ENCODE data around the gene MINK1. TPM values are rescaled to one million over a fixed set of nuclear protein-coding genes. Genes with fewer than 3 reads are reported as not detected.

Gene MINK1
- total and polyA plus RNA-seq, 2 of the 13 experiments (the other 11 are each of a cell fraction or from before 2014, with no cell fraction given) = 17.2 to 63.9 TPM

DNA sequence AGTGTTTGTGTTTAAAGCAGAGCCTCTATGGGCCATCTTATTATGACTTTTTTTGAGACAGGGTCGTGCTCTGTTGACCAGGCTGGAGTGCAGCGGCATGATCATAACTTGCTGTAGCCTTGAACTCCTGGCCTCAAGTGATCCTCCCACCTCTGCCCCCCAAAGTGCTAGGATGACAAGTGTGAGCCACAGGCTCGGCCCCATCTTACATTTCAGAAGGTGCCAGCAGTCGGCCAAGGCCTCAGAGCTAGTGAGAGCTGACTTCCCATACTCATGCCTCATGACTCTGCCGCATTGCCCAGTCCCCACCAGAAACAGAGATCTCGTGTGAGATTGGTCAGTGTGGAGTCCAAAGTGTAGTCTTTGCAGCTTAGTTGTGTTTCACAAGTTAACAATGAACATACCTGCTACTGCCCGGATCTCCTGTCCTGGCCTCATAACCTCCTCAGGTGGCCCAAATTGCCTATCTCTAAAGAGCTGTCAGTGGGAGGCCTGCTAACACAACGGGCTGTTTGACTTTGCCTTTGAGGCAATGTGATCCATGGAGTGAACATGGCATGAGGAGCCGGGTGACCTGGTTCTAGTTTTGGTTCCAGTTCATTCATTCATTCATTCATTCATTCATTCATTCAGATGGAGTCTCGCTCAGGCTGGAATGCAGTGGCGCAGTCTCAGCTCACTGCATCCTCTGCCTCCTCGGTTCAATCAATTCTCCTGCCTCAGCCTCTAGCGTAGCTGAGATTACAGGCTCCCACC, 13.7 kb downstream of the MINK1 start (continued):
- TF ChIP-seq ZNF557 (CRISPR knock-in tag; IDR thresholded peaks at IDR 0.05) (no peak), ESRRA (CRISPR knock-in tag; IDR thresholded peaks at IDR 0.05; ENCODE audit: low read depth) (no peak), SOX6 (IDR thresholded peaks at IDR 0.05) (no peak), SOX6 (CRISPR knock-in tag; IDR thresholded peaks at IDR 0.05) (0 out of 2 replicates have a peak, but pooled peaks have one; percentile 28), ZNF235 (CRISPR knock-in tag; IDR thresholded peaks at IDR 0.05; ENCODE audit: borderline replicate concordance) (no peak), ARID2 (CRISPR knock-in tag; IDR thresholded peaks at IDR 0.05; ENCODE audit: borderline replicate concordance) (no peak), NBN (conservative IDR thresholded peaks at IDR 0.05) (no peak), ZBTB21 (CRISPR knock-in tag; IDR thresholded peaks at IDR 0.05) (no peak), SOX13 (IDR thresholded peaks at IDR 0.05) (no peak), SOX13 (CRISPR knock-in tag; conservative IDR thresholded peaks at IDR 0.05 in 1 of 2, IDR thresholded peaks at IDR 0.05 in 1 of 2) (no peak), RXRA (CRISPR knock-in tag; IDR thresholded peaks at IDR 0.05) (peak; percentile 51; the same call in 1 of the 2 replicates), ZNF746 (CRISPR knock-in tag; IDR thresholded peaks at IDR 0.05) (no peak), HES4 (CRISPR knock-in tag; IDR thresholded peaks at IDR 0.05; ENCODE audit: borderline replicate concordance) (no peak), ZNF577 (CRISPR knock-in tag; IDR thresholded peaks at IDR 0.05; ENCODE audit: borderline replicate concordance, low read depth) (no peak), ZNF766 (CRISPR knock-in tag; IDR thresholded peaks at IDR 0.05; ENCODE audit: borderline replicate concordance) (no peak), ZNF264 (CRISPR knock-in tag; IDR thresholded peaks at IDR 0.05) (no peak), DPF2 (CRISPR knock-in tag; IDR thresholded peaks at IDR 0.05; ENCODE audit: borderline replicate concordance, low read depth) (no peak), YEATS2 (CRISPR knock-in tag; IDR thresholded peaks at IDR 0.05; ENCODE audit: borderline replicate concordance) (no peak), ATAD3A (CRISPR knock-in tag; IDR thresholded peaks at IDR 0.05) (no peak), SALL1 (CRISPR knock-in tag; IDR thresholded peaks at IDR 0.05) (peak; percentile 28; the same call in 1 of the 2 replicates), ZNF335 (CRISPR knock-in tag; IDR thresholded peaks at IDR 0.05) (no peak), ARNTL (CRISPR knock-in tag; IDR thresholded peaks at IDR 0.05) (no peak), SALL2 (CRISPR knock-in tag; IDR thresholded peaks at IDR 0.05) (no peak)
- TF ChIP-seq, protein P1, sequence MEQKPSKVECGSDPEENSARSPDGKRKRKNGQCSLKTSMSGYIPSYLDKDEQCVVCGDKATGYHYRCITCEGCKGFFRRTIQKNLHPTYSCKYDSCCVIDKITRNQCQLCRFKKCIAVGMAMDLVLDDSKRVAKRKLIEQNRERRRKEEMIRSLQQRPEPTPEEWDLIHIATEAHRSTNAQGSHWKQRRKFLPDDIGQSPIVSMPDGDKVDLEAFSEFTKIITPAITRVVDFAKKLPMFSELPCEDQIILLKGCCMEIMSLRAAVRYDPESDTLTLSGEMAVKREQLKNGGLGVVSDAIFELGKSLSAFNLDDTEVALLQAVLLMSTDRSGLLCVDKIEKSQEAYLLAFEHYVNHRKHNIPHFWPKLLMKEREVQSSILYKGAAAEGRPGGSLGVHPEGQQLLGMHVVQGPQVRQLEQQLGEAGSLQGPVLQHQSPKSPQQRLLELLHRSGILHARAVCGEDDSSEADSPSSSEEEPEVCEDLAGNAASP (CRISPR knock-in tag; IDR thresholded peaks at IDR 0.05; ENCODE audit: borderline replicate concordance) = peak; percentile 10; the same call in 1 of the 2 replicates
- TF ChIP-seq, protein P2, sequence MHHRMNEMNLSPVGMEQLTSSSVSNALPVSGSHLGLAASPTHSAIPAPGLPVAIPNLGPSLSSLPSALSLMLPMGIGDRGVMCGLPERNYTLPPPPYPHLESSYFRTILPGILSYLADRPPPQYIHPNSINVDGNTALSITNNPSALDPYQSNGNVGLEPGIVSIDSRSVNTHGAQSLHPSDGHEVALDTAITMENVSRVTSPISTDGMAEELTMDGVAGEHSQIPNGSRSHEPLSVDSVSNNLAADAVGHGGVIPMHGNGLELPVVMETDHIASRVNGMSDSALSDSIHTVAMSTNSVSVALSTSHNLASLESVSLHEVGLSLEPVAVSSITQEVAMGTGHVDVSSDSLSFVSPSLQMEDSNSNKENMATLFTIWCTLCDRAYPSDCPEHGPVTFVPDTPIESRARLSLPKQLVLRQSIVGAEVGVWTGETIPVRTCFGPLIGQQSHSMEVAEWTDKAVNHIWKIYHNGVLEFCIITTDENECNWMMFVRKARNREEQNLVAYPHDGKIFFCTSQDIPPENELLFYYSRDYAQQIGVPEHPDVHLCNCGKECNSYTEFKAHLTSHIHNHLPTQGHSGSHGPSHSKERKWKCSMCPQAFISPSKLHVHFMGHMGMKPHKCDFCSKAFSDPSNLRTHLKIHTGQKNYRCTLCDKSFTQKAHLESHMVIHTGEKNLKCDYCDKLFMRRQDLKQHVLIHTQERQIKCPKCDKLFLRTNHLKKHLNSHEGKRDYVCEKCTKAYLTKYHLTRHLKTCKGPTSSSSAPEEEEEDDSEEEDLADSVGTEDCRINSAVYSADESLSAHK (CRISPR knock-in tag; IDR thresholded peaks at IDR 0.05; ENCODE audit: borderline replicate concordance) = no peak
